ACC112 (cell line): Measurements from ENCODE around the gene TAC4.

Source experiments
- H2AFZ ChIP-seq: fragments of 200-600 bp; sonication (generic); one replicate; pipeline ENCODE4 v1.6.0; 2017; ENCODE audit warnings: antibody characterized with exemption, low read length; ENCODE audit not compliant: unreplicated experiment
- H3K27ac ChIP-seq: fragments of 200-600 bp; sonication (generic); 2 replicates; pipeline ENCODE4 v1.5.1; 2014; ENCODE audit warnings: low read depth, mild to moderate bottlenecking, antibody characterized with exemption, low read length, moderate library complexity
- H3K27me3 ChIP-seq: fragments of 200-600 bp; sonication (generic); 2 replicates; pipeline ENCODE4 v1.6.1; 2014; ENCODE audit warnings: mild to moderate bottlenecking, antibody characterized with exemption, low read length, moderate library complexity, mixed read lengths; ENCODE audit not compliant: insufficient read depth
- H3K36me3 ChIP-seq: fragments of 200-600 bp; sonication (generic); 2 replicates; pipeline ENCODE4 v1.6.1; 2016; ENCODE audit warnings: mild to moderate bottlenecking, antibody characterized with exemption, low read length, moderate library complexity, mixed read lengths; ENCODE audit not compliant: insufficient read depth
- H3K4me1 ChIP-seq: fragments of 200-600 bp; sonication (generic); one replicate; pipeline ENCODE4 v1.6.1; 2016; ENCODE audit warnings: low read length, mixed read lengths; ENCODE audit not compliant: insufficient read depth, unreplicated experiment, control insufficient read depth
- H3K4me3 ChIP-seq: fragments of 200-600 bp; sonication (generic); 2 replicates; pipeline ENCODE4 v1.5.1; 2014; ENCODE audit warnings: mild to moderate bottlenecking, low read depth, low read length
- H3K79me2 ChIP-seq: fragments of 200-600 bp; sonication (generic); one replicate; pipeline ENCODE4 v1.6.0; 2016; ENCODE audit warnings: low read length; ENCODE audit not compliant: control insufficient read depth, unreplicated experiment, insufficient read depth

The TAC4 gene

GRCh38 chr17:49887744-49888360, 40.0 kb upstream of the TAC4 start:
- no peak overlapping the region for H3K27ac ChIP-seq
- H3K79me2 ChIP-seq, result no peaks in the 10 kb centered on the region
- H3K27me3 ChIP-seq, result peaks cover 21% of the 10 kb centered on the region
- no peaks in the 10 kb centered on the region for H3K36me3 ChIP-seq
- H2AFZ ChIP-seq, result no peak overlapping the region
- H3K4me1 ChIP-seq, result no peaks in the 10 kb centered on the region
- no peak overlapping the region for H3K4me3 ChIP-seq

- Histone ChIP-seq H3K4me1 (no peaks in the 10 kb centered on the region), H2AFZ (no peak overlapping the region), H3K27me3 (peaks cover 23% of the 10 kb centered on the region), H3K36me3 (no peaks in the 10 kb centered on the region), H3K4me3 (no peak overlapping the region), H3K79me2 (no peaks in the 10 kb centered on the region), H3K27ac (no peak overlapping the region)
Observed at GRCh38 chr17:49887086-49887743, 39.3 kb upstream of the TAC4 start.

DNA sequence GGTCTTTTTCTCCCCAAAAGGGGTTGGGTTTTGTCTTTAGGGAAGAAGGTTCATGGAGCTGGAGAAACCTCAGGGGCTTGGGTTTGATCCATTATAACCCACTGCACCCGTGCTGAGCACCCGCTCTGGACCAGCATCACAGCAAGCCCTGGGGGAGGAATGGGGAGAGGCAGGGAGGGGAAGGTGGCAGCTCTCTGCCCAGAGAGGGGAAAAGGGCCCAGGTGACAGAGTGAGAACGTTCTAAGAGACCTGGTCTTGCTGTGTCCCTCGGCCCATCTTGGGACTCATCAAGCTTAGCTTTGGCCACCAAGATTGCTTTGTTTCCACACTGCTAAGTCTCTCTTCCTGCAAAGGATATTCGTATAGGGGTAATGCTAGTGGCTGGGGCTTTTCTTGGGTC, 38.2 kb upstream of the TAC4 start:
- Histone ChIP-seq H3K27me3 (peaks cover 22% of the 10 kb centered on the region), H3K27ac (no peak overlapping the region), H3K4me3 (no peak overlapping the region), H2AFZ (no peak overlapping the region), H3K36me3 (no peaks in the 10 kb centered on the region), H3K4me1 (no peaks in the 10 kb centered on the region), H3K79me2 (no peaks in the 10 kb centered on the region)

DNA sequence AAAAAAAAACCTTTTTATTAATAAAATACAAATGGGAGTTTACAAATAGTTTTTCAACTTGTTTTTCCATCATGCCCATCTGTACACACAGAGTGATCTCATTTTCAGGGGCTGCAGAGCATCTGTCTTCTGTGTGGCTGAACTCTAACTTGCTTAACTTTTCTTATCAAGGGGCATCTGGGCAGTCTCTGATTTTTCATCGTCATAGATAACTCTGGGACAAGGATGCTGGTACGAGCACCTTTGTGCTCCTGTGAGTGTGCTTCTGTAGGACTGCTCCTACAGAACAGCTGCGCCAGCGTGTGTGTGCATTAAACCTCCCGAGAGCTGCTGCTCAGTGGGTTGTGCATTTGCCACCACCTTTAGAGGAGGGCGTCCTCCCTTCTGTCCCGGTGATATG, 34.6 kb upstream of the TAC4 start:
- no peaks in the 10 kb centered on the region for H3K36me3 ChIP-seq
- H3K4me1 ChIP-seq, result no peaks in the 10 kb centered on the region
- H2AFZ ChIP-seq, result no peak overlapping the region
- H3K4me3 ChIP-seq, result no peak overlapping the region
- no peaks in the 10 kb centered on the region for H3K79me2 ChIP-seq
- no peak overlapping the region for H3K27ac ChIP-seq
- H3K27me3 ChIP-seq, result peaks cover 25% of the 10 kb centered on the region

- Histone ChIP-seq H3K4me3 (no peak overlapping the region), H3K27ac (no peak overlapping the region), H3K36me3 (no peaks in the 10 kb centered on the region), H2AFZ (no peak overlapping the region), H3K79me2 (no peaks in the 10 kb centered on the region), H3K4me1 (no peaks in the 10 kb centered on the region), H3K27me3 (peaks cover 25% of the 10 kb centered on the region)
Observed at GRCh38 chr17:49881054-49881402, 33.2 kb upstream of the TAC4 start.

DNA sequence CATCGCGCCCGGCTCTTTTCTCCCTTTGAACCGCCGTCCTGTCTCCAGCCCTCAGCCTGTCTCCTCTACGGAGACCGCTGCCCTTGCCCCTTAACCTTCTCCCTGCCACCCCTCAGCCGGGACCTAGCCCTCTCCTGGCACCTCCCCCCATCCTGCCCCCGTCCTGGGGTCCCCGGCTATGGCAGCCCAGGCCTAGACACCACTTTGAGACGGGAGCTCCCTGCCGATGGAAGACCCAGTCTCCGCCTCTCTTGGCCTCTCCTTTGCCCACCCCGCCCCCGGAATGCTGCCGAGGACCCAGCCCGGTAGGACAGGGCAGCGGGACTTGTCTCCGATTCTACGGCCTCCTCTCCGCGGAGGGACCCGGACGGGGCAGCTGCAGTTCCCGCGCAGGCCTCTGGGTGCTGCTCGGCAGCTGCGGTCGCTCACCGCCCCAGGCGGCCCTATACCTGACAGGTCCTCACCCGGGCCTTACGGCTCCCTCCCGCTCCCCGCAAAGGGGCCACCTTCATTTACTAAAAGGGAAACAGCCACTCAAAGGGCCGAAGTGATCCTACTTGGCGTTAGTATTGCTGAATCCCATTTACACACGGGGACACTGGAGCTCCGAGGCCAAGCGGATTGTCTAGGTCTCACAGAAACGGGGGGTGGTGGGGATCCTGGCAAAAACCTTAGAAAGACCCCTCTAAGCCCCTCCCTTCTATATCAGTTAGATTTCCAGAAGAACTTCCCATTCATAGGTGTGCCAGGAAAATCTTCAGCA, 32.6 kb upstream of the TAC4 start:
- H3K36me3 ChIP-seq, result no peaks in the 10 kb centered on the region
- H3K4me3 ChIP-seq, result no peak overlapping the region
- no peaks in the 10 kb centered on the region for H3K79me2 ChIP-seq
- H2AFZ ChIP-seq, result no peak overlapping the region
- H3K4me1 ChIP-seq, result no peaks in the 10 kb centered on the region
- H3K27me3 ChIP-seq, result peaks cover 25% of the 10 kb centered on the region
- H3K27ac ChIP-seq, result no peak overlapping the region

GRCh38 chr17:49878931-49879904, 31.3 kb upstream of the TAC4 start:
- Histone ChIP-seq H3K4me3 (no peak overlapping the region), H3K79me2 (no peaks in the 10 kb centered on the region), H3K4me1 (no peaks in the 10 kb centered on the region), H3K27me3 (peaks cover 25% of the 10 kb centered on the region), H3K27ac (no peak overlapping the region), H2AFZ (no peak overlapping the region), H3K36me3 (no peaks in the 10 kb centered on the region)

DNA sequence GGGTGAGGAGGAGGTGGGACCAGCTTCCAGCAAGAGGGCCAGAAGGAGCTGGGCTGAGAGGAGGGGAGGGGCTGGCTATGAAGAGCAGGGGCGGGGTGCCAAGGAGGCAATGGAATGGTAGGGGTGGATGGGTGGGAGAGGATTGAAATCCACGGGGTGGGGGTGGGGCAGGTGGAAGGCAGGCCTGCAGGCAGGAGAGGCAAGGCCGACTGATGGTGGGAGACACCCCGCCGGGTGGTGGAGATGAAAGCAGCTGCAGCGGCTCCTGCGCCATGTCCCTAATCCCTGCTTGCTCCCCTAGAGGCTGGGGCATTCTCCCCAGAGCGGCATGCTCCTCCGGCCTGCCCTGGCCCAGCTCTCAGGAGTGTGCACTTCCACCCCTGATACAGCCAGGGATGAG, 27.8 kb upstream of the TAC4 start:
- no peaks in the 10 kb centered on the region for H3K36me3 ChIP-seq
- H2AFZ ChIP-seq, result no peak overlapping the region
- H3K4me3 ChIP-seq, result no peak overlapping the region
- peaks cover 6% of the 10 kb centered on the region for H3K27me3 ChIP-seq
- no peak overlapping the region for H3K27ac ChIP-seq
- H3K79me2 ChIP-seq, result no peaks in the 10 kb centered on the region
- H3K4me1 ChIP-seq, result no peaks in the 10 kb centered on the region

GRCh38 chr17:49874911-49875310, 27.0 kb upstream of the TAC4 start:
- H3K36me3 ChIP-seq, result no peaks in the 10 kb centered on the region
- no peak overlapping the region for H3K27ac ChIP-seq
- H3K27me3 ChIP-seq, result peaks cover 6% of the 10 kb centered on the region; the same call in 1 of the 2 replicates
- no peak overlapping the region for H2AFZ ChIP-seq
- H3K79me2 ChIP-seq, result no peaks in the 10 kb centered on the region
- no peaks in the 10 kb centered on the region for H3K4me1 ChIP-seq
- no peak overlapping the region for H3K4me3 ChIP-seq

DNA sequence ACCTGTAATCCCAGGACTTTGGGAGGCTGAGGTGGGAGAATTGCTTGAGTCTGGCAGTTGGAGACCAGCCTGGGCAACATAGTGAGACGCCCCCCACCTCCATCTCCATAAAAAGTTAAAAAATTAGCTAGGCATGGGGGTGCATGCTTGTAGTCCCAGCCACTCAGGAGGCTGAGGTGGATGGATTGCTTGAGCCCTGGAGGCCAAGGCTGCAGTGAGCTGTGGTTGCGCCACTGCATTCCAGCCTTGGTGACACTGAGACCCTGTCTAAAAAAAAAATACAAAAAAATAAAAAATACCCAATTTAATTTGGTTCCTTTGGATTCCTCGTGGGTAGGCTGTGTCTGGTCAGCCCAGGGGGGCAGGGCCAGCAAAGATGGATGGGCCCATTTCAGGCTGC, 26.1 kb upstream of the TAC4 start:
- H3K4me3 ChIP-seq, result no peak overlapping the region
- H3K27me3 ChIP-seq, result no peaks in the 10 kb centered on the region
- no peaks in the 10 kb centered on the region for H3K36me3 ChIP-seq

More for the DNA sequence above, 26.1 kb upstream of the TAC4 start:
- Histone ChIP-seq H3K79me2 (no peaks in the 10 kb centered on the region), H2AFZ (no peak overlapping the region), H3K27ac (no peak overlapping the region), H3K4me1 (no peaks in the 10 kb centered on the region)
